Gastroesophageal sphincter (tissue), 4 donors: ENCODE measurements around the gene CADM2. TPM values are rescaled to one million over a fixed set of nuclear protein-coding genes. Genes with fewer than 3 reads are reported as not detected.

Experiments
- ATAC-seq: fragments of 150-250 bp; one replicate; pipeline ENCODE4 v1.9.1; 2016; ENCODE audit warnings: mild to moderate bottlenecking, moderate library complexity
- H3K27ac ChIP-seq, 4 donors: fragments of 200-600 bp; sonication (generic) in 3 of 4; 1 replicate in 3 of 4; 2 replicates in 1 of 4; pipeline ENCODE4 v1.5.1; 2016 to 2019
- H3K27me3 ChIP-seq: fragments of 200-600 bp; sonication (generic); one replicate; pipeline ENCODE4 v1.5.1; 2019
- H3K36me3 ChIP-seq, 2 donors: fragments of 200-600 bp; sonication (generic); one replicate each; pipeline ENCODE4 v1.5.1; 2019; ENCODE audit warnings: control low read depth in 1 of 2
- H3K4me1 ChIP-seq, 3 donors: fragments of 200-600 bp; sonication (generic); 1 replicate in 2 of 3; 2 replicates in 1 of 3; pipeline ENCODE4 v1.5.1; 2016 to 2019; ENCODE audit warnings: control low read depth in 2 of 3
- H3K4me3 ChIP-seq, 2 donors: fragments of 200-600 bp; sonication (generic); one replicate each; pipeline ENCODE4 v1.5.1; 2019; ENCODE audit warnings: mild to moderate bottlenecking in 1 of 2, moderate library complexity in 1 of 2
- H3K9me3 ChIP-seq, 3 donors: fragments of 200-600 bp; sonication (generic); one replicate each; pipeline ENCODE4 v1.5.1; 2017 to 2019; ENCODE audit warnings: control low read depth in 2 of 3
- CTCF ChIP-seq, 4 experiments: fragments of 200-600 bp in 2 of 4; fragments of 450-650 bp in 2 of 4; sonication (generic) in 1 of 4; IDR thresholded peaks; one replicate each; pipeline ENCODE4 v1.5.1; 2017 to 2019; ENCODE audit warnings: antibody characterized with exemption in 4 of 4, mild to moderate bottlenecking in 2 of 4, moderate library complexity in 2 of 4
- EP300 ChIP-seq: sonication (generic); formaldehyde crosslinking; IDR thresholded peaks from one replicate; pipeline ENCODE4 v1.6.1; 2017; ENCODE audit warnings: antibody characterized with exemption, mild to moderate bottlenecking
- POLR2A ChIP-seq, 2 donors: fragments of 450-650 bp; IDR thresholded peaks; one replicate each; pipeline ENCODE4 v1.6.1; 2017; ENCODE audit warnings: antibody characterized with exemption in 2 of 2, mild to moderate bottlenecking in 2 of 2, moderate library complexity in 1 of 2
- POLR2AphosphoS5 ChIP-seq: sonication (generic); formaldehyde crosslinking; IDR thresholded peaks from one replicate; pipeline ENCODE4 v1.6.1; 2017; ENCODE audit warnings: antibody characterized with exemption
- WGBS, 2 donors: methylation state at CpG; one replicate each; pipeline ENCODE4 v1.1.5; 2018; ENCODE audit warnings: low coverage in 1 of 2; 5-methylcytosine and 5-hydroxymethylcytosine counted together
- total RNA-seq, 4 donors: library from RNA; depleted of rRNA; stranded (reverse); fragments of >200 nt; gene quantifications; one replicate each; pipeline ENCODE4 v1.1.0, GENCODE V29; 2016

The CADM2 gene
- total RNA-seq, 4 donors from 2014 or later = 8.2 to 10.1 (median 9.4) TPM

- H3K4me1 ChIP-seq = no peaks in the 10 kb centered on the region
- no peak for ATAC-seq
- no peaks in the 10 kb centered on the region for H3K27me3 ChIP-seq
- TF ChIP-seq POLR2A (IDR thresholded peaks at IDR 0.05) (no peak), CTCF (IDR thresholded peaks at IDR 0.05) (no peak), EP300 (no peak), POLR2AphosphoS5 (no peak)
- no peak overlapping the region for H3K4me3 ChIP-seq
- H3K27ac ChIP-seq = no peak overlapping the region
- no peaks in the 10 kb centered on the region for H3K36me3 ChIP-seq
- no peaks in the 10 kb centered on the region for H3K9me3 ChIP-seq
Measured at GRCh38 chr3:85862893-85863455, 904.2 kb downstream of the CADM2 start.

DNA sequence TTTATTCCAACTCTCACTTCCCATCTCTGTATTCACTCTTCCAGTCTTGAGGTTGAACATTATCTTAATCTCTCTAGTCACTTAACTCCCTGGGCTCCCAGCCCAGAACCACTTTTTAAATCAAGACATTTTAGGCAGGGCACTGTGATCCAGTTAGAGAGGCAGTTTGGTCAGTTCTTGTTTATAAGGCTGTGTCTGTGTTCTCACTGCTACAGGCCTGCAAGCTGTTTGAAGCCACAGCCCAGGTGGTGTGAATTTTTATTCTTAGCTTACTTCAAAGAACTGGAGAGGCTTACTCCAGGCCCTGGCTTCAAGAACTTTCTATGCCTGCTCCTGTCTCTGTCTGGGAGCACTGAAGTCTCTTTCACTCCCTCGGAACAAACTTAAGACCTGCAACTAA lies 906.1 kb downstream of the CADM2 start:
- Histone ChIP-seq H3K4me3 (no peak overlapping the region), H3K27me3 (no peaks in the 10 kb centered on the region), H3K27ac (no peak overlapping the region), H3K36me3 (no peaks in the 10 kb centered on the region), H3K9me3 (no peaks in the 10 kb centered on the region), H3K4me1 (no peaks in the 10 kb centered on the region)
- no peak for ATAC-seq
- TF ChIP-seq POLR2AphosphoS5 (no peak), POLR2A (IDR thresholded peaks at IDR 0.05) (no peak), CTCF (IDR thresholded peaks at IDR 0.05) (no peak), EP300 (no peak)
- WGBS, 2 donors = 42 to 50% methylated on average over 1 of the region's 1 CpG

GRCh38 chr3:85867072-85867471 lies 908.3 kb downstream of the CADM2 start:
- TF ChIP-seq CTCF (IDR thresholded peaks at IDR 0.05) = no peak
- no peak for TF ChIP-seq POLR2A (IDR thresholded peaks at IDR 0.05)
- no peak for TF ChIP-seq EP300
- TF ChIP-seq POLR2AphosphoS5 = no peak
- 89 to 93% methylated on average over 3 of the region's 3 CpGs for WGBS, 2 donors
- H3K36me3 ChIP-seq = no peaks in the 10 kb centered on the region
- H3K27me3 ChIP-seq = no peaks in the 10 kb centered on the region
- H3K27ac ChIP-seq = no peak overlapping the region
- H3K9me3 ChIP-seq = no peaks in the 10 kb centered on the region
- H3K4me3 ChIP-seq = no peak overlapping the region
- ATAC-seq = no peak
- no peaks in the 10 kb centered on the region for H3K4me1 ChIP-seq

DNA sequence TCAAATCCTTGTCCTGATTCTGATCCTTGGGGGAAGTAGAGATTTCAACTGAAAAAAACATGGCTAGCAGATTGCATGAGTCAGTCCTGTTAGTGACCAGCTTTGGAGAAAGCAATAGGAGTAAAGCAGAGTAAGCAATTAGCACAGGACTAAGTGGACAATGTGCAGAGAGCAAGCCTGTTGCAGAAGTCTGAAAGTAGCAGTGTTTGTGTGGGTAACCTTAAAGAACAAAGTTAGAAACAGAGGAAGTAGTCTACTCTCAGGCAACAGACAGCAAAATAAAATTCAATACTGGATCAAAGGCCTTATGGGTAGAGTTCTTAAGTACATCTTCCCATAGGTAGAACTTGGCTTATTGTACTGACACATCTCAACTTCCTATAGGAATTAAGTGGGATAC lies 916.8 kb downstream of the CADM2 start:
- Histone ChIP-seq H3K27me3 (no peaks in the 10 kb centered on the region), H3K4me1 (no peaks in the 10 kb centered on the region), H3K9me3 (no peaks in the 10 kb centered on the region), H3K27ac (no peak overlapping the region), H3K4me3 (no peak overlapping the region), H3K36me3 (no peaks in the 10 kb centered on the region)
- TF ChIP-seq CTCF (IDR thresholded peaks at IDR 0.05) (no peak), EP300 (no peak), POLR2AphosphoS5 (no peak), POLR2A (IDR thresholded peaks at IDR 0.05) (no peak)
- no peak for ATAC-seq

- no peak overlapping the region for H3K4me3 ChIP-seq
- ATAC-seq = no peak
- TF ChIP-seq EP300 = no peak
- TF ChIP-seq POLR2AphosphoS5 = no peak
- no peak for TF ChIP-seq POLR2A (IDR thresholded peaks at IDR 0.05)
- no peak for TF ChIP-seq CTCF (IDR thresholded peaks at IDR 0.05)
Measured at GRCh38 chr3:85877631-85878030, 918.8 kb downstream of the CADM2 start.

More at GRCh38 chr3:85877631-85878030, 918.8 kb downstream of the CADM2 start:
- Histone ChIP-seq H3K27ac (no peak overlapping the region), H3K36me3 (no peaks in the 10 kb centered on the region), H3K27me3 (no peaks in the 10 kb centered on the region), H3K9me3 (no peaks in the 10 kb centered on the region), H3K4me1 (no peaks in the 10 kb centered on the region)
